MM.1S (cell line): Measurements from ENCODE around the gene HLA-G.

Source experiments
- DNase-seq: peaks from one replicate; pipeline ENCODE4 v3.0.0-alpha.2; 2015
- H2AFZ ChIP-seq: fragments of 300-600 bp; sonication (generic); 2 replicates; pipeline ENCODE4 v1.6.0; 2016; ENCODE audit warnings: antibody characterized with exemption, low read length
- H3F3A ChIP-seq: fragments of 300-600 bp; sonication (generic); 2 replicates; pipeline ENCODE4 v1.6.1; 2016; ENCODE audit warnings: mild to moderate bottlenecking, antibody characterized with exemption, low read length, moderate library complexity, mixed read lengths; ENCODE audit not compliant: insufficient read depth
- H3K27ac ChIP-seq: fragments of 300-600 bp; sonication (generic); 2 replicates; pipeline ENCODE4 v1.5.1; 2016; ENCODE audit warnings: mild to moderate bottlenecking, low read length
- H3K27me3 ChIP-seq: fragments of 300-600 bp; sonication (generic); replicated peaks from 2 replicates; pipeline ENCODE4 v1.6.0; 2016; ENCODE audit warnings: low read length; ENCODE audit not compliant: insufficient read depth
- H3K36me3 ChIP-seq: fragments of 300-600 bp; sonication (generic); replicated peaks from 2 replicates; pipeline ENCODE4 v1.6.1; 2016; ENCODE audit warnings: mild to moderate bottlenecking, low read length, mixed read lengths; ENCODE audit not compliant: insufficient read depth
- H3K4me1 ChIP-seq: fragments of 300-600 bp; sonication (generic); 2 replicates; pipeline ENCODE4 v1.6.1; 2016; ENCODE audit warnings: low read length, mixed read lengths
- H3K4me2 ChIP-seq: fragments of 300-600 bp; sonication (generic); 2 replicates; pipeline ENCODE4 v1.6.0; 2016; ENCODE audit warnings: low read depth, low read length
- H3K4me3 ChIP-seq: fragments of 300-600 bp; sonication (generic); 2 replicates; pipeline ENCODE4 v1.5.1; 2016; ENCODE audit warnings: low read length, mixed read lengths
- H3K79me2 ChIP-seq: fragments of 300-600 bp; sonication (generic); 2 replicates; pipeline ENCODE4 v1.6.1; 2016; ENCODE audit warnings: mixed run types, low read length, mixed read lengths
- H3K9ac ChIP-seq: fragments of 300-600 bp; sonication (generic); 2 replicates; pipeline ENCODE4 v1.6.1; 2016; ENCODE audit warnings: low read length, mixed read lengths
- H3K9me2 ChIP-seq: fragments of 300-600 bp; sonication (generic); replicated peaks from 2 replicates; pipeline ENCODE4 v1.6.1; 2016; ENCODE audit warnings: mild to moderate bottlenecking, low read length, mixed read lengths; ENCODE audit not compliant: insufficient read depth
- H3K9me3 ChIP-seq: fragments of 300-600 bp; sonication (generic); replicated peaks from 2 replicates; pipeline ENCODE4 v1.6.1; 2016; ENCODE audit warnings: mild to moderate bottlenecking, low read length, mixed read lengths; ENCODE audit not compliant: insufficient read depth
- H4K20me1 ChIP-seq: fragments of 300-600 bp; sonication (generic); 2 replicates; pipeline ENCODE4 v1.6.1; 2016; ENCODE audit warnings: mild to moderate bottlenecking, low read length, moderate library complexity, mixed read lengths; ENCODE audit not compliant: insufficient read depth
- EZH2 ChIP-seq: fragments of 300-600 bp; sonication (generic); optimal IDR thresholded peaks from 2 replicates; pipeline ENCODE3; 2017; ENCODE audit warnings: low read depth, mild to moderate bottlenecking, antibody characterized with exemption, low read length, mixed read lengths
- EZH2phosphoT487 ChIP-seq: fragments of 300-600 bp; sonication (generic); IDR thresholded peaks from 2 replicates; pipeline ENCODE4 v1.6.1; 2018; ENCODE audit warnings: antibody characterized with exemption, low read length
- TF ChIP-seq, protein P1 (sequence below): fragments of 300-600 bp; sonication (generic); IDR thresholded peaks from 2 replicates; pipeline ENCODE4 v1.5.1; 2016; ENCODE audit warnings: antibody characterized with exemption, low read length, mixed read lengths

HLA-G gene

DNA sequence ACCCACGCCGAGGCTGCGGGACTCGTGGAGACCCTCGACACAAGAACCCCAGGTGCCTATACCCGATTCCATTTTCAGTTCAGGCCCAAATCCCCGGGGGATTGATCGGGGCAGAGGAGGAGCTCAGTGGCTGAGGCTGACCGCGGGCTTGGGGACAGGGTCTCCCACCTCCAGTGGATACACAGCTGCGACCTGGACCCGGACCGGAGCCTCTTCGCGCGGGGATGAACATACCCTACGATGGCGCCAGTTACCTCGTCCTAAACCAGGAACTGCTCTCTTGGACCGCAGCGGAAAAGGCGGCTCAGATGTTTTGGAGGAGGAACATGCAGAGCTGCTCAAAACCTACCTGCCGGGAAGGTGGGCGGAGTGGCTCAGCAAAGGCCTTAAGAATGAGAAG is 27.4 kb upstream of the HLA-G start:
- DNase-seq, result no peak
- Histone ChIP-seq H3K4me3 (no peak overlapping the region), H4K20me1 (no peaks in the 10 kb centered on the region), H3K4me2 (no peak overlapping the region), H3K4me1 (no peaks in the 10 kb centered on the region), H3K9me3 (no peaks in the 10 kb centered on the region), H3K9me2 (no peaks in the 10 kb centered on the region), H3K36me3 (no peaks in the 10 kb centered on the region), H3K79me2 (no peaks in the 10 kb centered on the region), H3K9ac (no peak overlapping the region), H2AFZ (no peak overlapping the region), H3K27ac (no peak overlapping the region), H3F3A (no peaks in the 10 kb centered on the region), H3K27me3 (no peaks in the 10 kb centered on the region)
- TF ChIP-seq EZH2phosphoT487 (no peak), EZH2 (no peak)
- TF ChIP-seq, protein P1, sequence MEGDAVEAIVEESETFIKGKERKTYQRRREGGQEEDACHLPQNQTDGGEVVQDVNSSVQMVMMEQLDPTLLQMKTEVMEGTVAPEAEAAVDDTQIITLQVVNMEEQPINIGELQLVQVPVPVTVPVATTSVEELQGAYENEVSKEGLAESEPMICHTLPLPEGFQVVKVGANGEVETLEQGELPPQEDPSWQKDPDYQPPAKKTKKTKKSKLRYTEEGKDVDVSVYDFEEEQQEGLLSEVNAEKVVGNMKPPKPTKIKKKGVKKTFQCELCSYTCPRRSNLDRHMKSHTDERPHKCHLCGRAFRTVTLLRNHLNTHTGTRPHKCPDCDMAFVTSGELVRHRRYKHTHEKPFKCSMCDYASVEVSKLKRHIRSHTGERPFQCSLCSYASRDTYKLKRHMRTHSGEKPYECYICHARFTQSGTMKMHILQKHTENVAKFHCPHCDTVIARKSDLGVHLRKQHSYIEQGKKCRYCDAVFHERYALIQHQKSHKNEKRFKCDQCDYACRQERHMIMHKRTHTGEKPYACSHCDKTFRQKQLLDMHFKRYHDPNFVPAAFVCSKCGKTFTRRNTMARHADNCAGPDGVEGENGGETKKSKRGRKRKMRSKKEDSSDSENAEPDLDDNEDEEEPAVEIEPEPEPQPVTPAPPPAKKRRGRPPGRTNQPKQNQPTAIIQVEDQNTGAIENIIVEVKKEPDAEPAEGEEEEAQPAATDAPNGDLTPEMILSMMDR, result no peak

- TF ChIP-seq EZH2phosphoT487, result no peak
- TF ChIP-seq, protein P1, result no peak
Measured at GRCh38 chr6:29806387-29806786, 21.2 kb upstream of the HLA-G start.

DNA sequence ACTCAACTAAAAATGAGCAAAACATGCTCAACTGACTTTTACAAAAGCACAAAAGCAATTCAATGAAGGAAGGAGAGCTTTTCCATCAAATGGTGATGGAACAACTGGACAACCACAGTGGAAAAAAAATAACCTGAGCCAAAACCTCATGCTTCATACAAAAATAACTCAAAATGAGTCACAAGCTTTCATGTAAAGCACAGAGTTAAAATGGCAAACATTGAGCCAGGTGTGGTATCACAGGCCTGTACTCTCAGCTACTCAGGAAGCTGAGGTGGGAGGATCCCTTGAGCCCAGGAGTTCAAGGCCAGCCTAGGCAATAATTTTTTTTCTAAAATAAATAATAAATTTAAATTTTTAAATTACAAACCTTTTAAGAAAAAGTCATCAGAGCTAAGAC is 18.4 kb upstream of the HLA-G start:
- TF ChIP-seq EZH2 (no peak), EZH2phosphoT487 (no peak)
- TF ChIP-seq, protein P1, result no peak
- H3K9ac ChIP-seq, result no peak overlapping the region
- H3K27ac ChIP-seq, result no peak overlapping the region
- no peak overlapping the region for H2AFZ ChIP-seq
- H3K4me2 ChIP-seq, result no peak overlapping the region
- no peaks in the 10 kb centered on the region for H3K9me2 ChIP-seq
- H3K27me3 ChIP-seq, result no peaks in the 10 kb centered on the region
- H3K79me2 ChIP-seq, result no peaks in the 10 kb centered on the region
- H3F3A ChIP-seq, result no peaks in the 10 kb centered on the region
- 0 out of 2 replicates have a peak, but pooled peaks cover 3% of the 10 kb centered on the region for H3K4me1 ChIP-seq
- H3K36me3 ChIP-seq, result no peaks in the 10 kb centered on the region
- H4K20me1 ChIP-seq, result no peaks in the 10 kb centered on the region
- H3K4me3 ChIP-seq, result no peak overlapping the region
- DNase-seq, result no peak
- H3K9me3 ChIP-seq, result no peaks in the 10 kb centered on the region

More at GRCh38 chr6:29806387-29806786, 21.2 kb upstream of the HLA-G start:
- H3F3A ChIP-seq, result no peaks in the 10 kb centered on the region
- no peak overlapping the region for H3K4me2 ChIP-seq
- H2AFZ ChIP-seq, result no peak overlapping the region
- H4K20me1 ChIP-seq, result no peaks in the 10 kb centered on the region
- H3K36me3 ChIP-seq, result no peaks in the 10 kb centered on the region
- no peak for DNase-seq
- no peaks in the 10 kb centered on the region for H3K9me3 ChIP-seq
- H3K4me3 ChIP-seq, result no peak overlapping the region
- H3K27me3 ChIP-seq, result no peaks in the 10 kb centered on the region
- no peak overlapping the region for H3K9ac ChIP-seq
- H3K9me2 ChIP-seq, result no peaks in the 10 kb centered on the region
- 0 out of 2 replicates have a peak, but pooled peaks cover 3% of the 10 kb centered on the region for H3K4me1 ChIP-seq
- no peak overlapping the region for H3K27ac ChIP-seq
- H3K79me2 ChIP-seq, result no peaks in the 10 kb centered on the region
